Loucy (cell line): Measurements from ENCODE around the gene BABAM2.

ENCODE experiments used
- H2AFZ ChIP-seq: fragments of 200-600 bp; sonication (generic); 2 replicates; pipeline ENCODE4 v1.6.0; 2016; ENCODE audit warnings: antibody characterized with exemption, mild to moderate bottlenecking, low read length, moderate library complexity
- H3F3A ChIP-seq: fragments of 200-600 bp; 2 replicates; pipeline ENCODE4 v1.6.0; 2016; ENCODE audit warnings: antibody characterized with exemption, low read depth, mild to moderate bottlenecking
- H3K27me3 ChIP-seq: fragments of 200-600 bp; sonication (generic); 2 replicates; pipeline ENCODE4 v1.6.1; 2014; ENCODE audit warnings: low read length, mild to moderate bottlenecking; ENCODE audit not compliant: insufficient read depth, poor library complexity, severe bottlenecking
- H3K36me3 ChIP-seq: fragments of 200-600 bp; sonication (generic); 2 replicates; pipeline ENCODE4 v1.6.1; 2016; ENCODE audit warnings: low read length; ENCODE audit not compliant: insufficient read depth
- H3K4me1 ChIP-seq: fragments of 200-600 bp; sonication (generic); 2 replicates; pipeline ENCODE4 v1.5.1; 2014; ENCODE audit warnings: low read length, mild to moderate bottlenecking; ENCODE audit not compliant: insufficient read depth, poor library complexity, severe bottlenecking
- H3K4me2 ChIP-seq: fragments of 200-600 bp; sonication (generic); 2 replicates; pipeline ENCODE4 v1.6.0; 2014; ENCODE audit warnings: antibody characterized with exemption, low read length, low read depth, mild to moderate bottlenecking; ENCODE audit not compliant: poor library complexity, severe bottlenecking
- H3K4me3 ChIP-seq: fragments of 200-600 bp; sonication (generic); 2 replicates; pipeline ENCODE4 v1.5.1; 2014; ENCODE audit warnings: low read length, mild to moderate bottlenecking, mixed read lengths; ENCODE audit not compliant: poor library complexity, severe bottlenecking
- H3K79me2 ChIP-seq: fragments of 200-600 bp; sonication (generic); 2 replicates; pipeline ENCODE4 v1.6.1; 2014; ENCODE audit warnings: low read length; ENCODE audit not compliant: insufficient read depth
- H3K9ac ChIP-seq: fragments of 200-600 bp; sonication (generic); 2 replicates; pipeline ENCODE4 v1.6.0; 2014; ENCODE audit warnings: mild to moderate bottlenecking, low read depth, low read length, moderate library complexity; ENCODE audit not compliant: poor library complexity, severe bottlenecking
- H3K9me2 ChIP-seq: fragments of 200-600 bp; sonication (generic); replicated peaks from 2 replicates; pipeline ENCODE4 v1.6.1; 2016; ENCODE audit warnings: low read depth, low read length, mixed read lengths
- H3K9me3 ChIP-seq: fragments of 200-600 bp; sonication (generic); 2 replicates; pipeline ENCODE4 v1.6.1; 2014; ENCODE audit warnings: mild to moderate bottlenecking, antibody characterized with exemption, low read length, low read depth; ENCODE audit not compliant: insufficient read depth
- H4K20me1 ChIP-seq: fragments of 200-600 bp; sonication (generic); 2 replicates; pipeline ENCODE4 v1.6.0; 2014; ENCODE audit warnings: antibody characterized with exemption, low read length, mild to moderate bottlenecking; ENCODE audit not compliant: insufficient read depth, poor library complexity, severe bottlenecking
- EZH2phosphoT487 ChIP-seq: fragments of 200-600 bp; IDR thresholded peaks from 2 replicates; pipeline ENCODE4 v1.6.1; 2018; ENCODE audit warnings: antibody characterized with exemption, mild to moderate bottlenecking, moderate library complexity, borderline replicate concordance
- TF ChIP-seq, protein P1 (sequence below): fragments of 200-600 bp; sonication (generic); conservative IDR thresholded peaks from 2 replicates; pipeline ENCODE4 v1.5.1; 2014; ENCODE audit warnings: mild to moderate bottlenecking, antibody characterized with exemption, low read length

Gene BABAM2

GRCh38 chr2:27960237-27960912 is 69.8 kb downstream of the BABAM2 start:
- peak overlapping the region; percentile 55 for H3K9ac ChIP-seq
- TF ChIP-seq, protein P1, sequence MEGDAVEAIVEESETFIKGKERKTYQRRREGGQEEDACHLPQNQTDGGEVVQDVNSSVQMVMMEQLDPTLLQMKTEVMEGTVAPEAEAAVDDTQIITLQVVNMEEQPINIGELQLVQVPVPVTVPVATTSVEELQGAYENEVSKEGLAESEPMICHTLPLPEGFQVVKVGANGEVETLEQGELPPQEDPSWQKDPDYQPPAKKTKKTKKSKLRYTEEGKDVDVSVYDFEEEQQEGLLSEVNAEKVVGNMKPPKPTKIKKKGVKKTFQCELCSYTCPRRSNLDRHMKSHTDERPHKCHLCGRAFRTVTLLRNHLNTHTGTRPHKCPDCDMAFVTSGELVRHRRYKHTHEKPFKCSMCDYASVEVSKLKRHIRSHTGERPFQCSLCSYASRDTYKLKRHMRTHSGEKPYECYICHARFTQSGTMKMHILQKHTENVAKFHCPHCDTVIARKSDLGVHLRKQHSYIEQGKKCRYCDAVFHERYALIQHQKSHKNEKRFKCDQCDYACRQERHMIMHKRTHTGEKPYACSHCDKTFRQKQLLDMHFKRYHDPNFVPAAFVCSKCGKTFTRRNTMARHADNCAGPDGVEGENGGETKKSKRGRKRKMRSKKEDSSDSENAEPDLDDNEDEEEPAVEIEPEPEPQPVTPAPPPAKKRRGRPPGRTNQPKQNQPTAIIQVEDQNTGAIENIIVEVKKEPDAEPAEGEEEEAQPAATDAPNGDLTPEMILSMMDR, result no peak
- no peak for TF ChIP-seq EZH2phosphoT487
- H3K9me2 ChIP-seq, result no peaks in the 10 kb centered on the region
- peaks cover 68% of the 10 kb centered on the region for H3K4me1 ChIP-seq
- H3K36me3 ChIP-seq, result no peaks in the 10 kb centered on the region
- peak overlapping the region; percentile 62 for H3K4me2 ChIP-seq
- no peaks in the 10 kb centered on the region for H3K9me3 ChIP-seq
- peaks cover 16% of the 10 kb centered on the region for H3F3A ChIP-seq
- H3K27me3 ChIP-seq, result no peaks in the 10 kb centered on the region
- H4K20me1 ChIP-seq, result no peaks in the 10 kb centered on the region
- H3K4me3 ChIP-seq, result peak overlapping the region; percentile 32
- H2AFZ ChIP-seq, result no peak overlapping the region
- peaks cover 18% of the 10 kb centered on the region for H3K79me2 ChIP-seq

DNA sequence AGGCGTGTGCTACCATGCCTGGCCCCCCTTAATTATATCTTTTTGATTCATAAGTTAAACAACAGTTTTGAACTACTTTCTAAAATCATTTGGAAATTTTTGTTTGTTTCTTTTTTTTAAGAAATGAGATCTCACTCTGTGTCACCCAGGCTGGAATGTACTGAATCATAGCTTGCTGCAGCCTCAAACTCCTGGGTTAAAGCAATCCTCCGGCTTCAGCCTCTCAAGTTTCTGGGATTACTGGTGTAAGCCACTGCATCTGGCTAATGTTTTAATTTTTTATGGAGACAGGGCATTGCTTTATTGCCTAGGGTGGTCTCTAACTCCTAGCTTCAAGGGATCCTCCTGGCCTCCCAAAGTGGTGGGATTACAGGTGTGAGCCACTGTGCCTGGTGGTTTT is 71.5 kb downstream of the BABAM2 start:
- H3K9ac ChIP-seq, result no peak overlapping the region
- H3K9me2 ChIP-seq, result no peaks in the 10 kb centered on the region
- no peaks in the 10 kb centered on the region for H3K36me3 ChIP-seq
- peaks cover 63% of the 10 kb centered on the region for H3K4me1 ChIP-seq
- TF ChIP-seq, protein P1, result no peak
- no peak for TF ChIP-seq EZH2phosphoT487
- no peak overlapping the region for H2AFZ ChIP-seq
- H3K79me2 ChIP-seq, result peaks cover 18% of the 10 kb centered on the region
- no peak overlapping the region for H3K4me2 ChIP-seq
- H3K4me3 ChIP-seq, result no peak overlapping the region
- H3F3A ChIP-seq, result 0 out of 2 replicates have a peak, but pooled peaks cover 8% of the 10 kb centered on the region
- H3K27me3 ChIP-seq, result no peaks in the 10 kb centered on the region
- H4K20me1 ChIP-seq, result no peaks in the 10 kb centered on the region
- no peaks in the 10 kb centered on the region for H3K9me3 ChIP-seq

DNA sequence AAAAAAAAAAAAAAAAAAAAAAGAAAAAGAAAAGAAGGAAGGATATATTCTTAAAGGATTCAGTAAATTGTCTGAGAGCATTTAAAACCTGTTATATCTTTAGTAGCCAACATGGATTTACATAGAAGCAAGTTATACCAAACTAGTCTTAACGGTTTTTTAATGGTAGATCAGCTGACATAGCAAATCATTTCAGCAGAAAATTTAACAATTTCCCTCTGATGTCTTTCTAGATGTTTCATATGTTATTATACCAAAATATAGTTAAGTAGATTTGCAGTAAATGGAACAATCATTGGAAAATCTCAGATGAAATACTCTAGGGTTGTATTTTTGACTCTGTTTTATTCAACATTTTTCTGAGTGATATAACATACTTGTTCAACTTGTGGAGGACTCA is 72.9 kb downstream of the BABAM2 start:
- Histone ChIP-seq H3K9me2 (no peaks in the 10 kb centered on the region), H3K4me1 (peaks cover 51% of the 10 kb centered on the region), H3K9ac (no peak overlapping the region), H3K79me2 (peaks cover 15% of the 10 kb centered on the region), H2AFZ (no peak overlapping the region), H3K4me3 (no peak overlapping the region), H3F3A (0 out of 2 replicates have a peak, but pooled peaks cover 8% of the 10 kb centered on the region), H3K27me3 (no peaks in the 10 kb centered on the region), H3K9me3 (no peaks in the 10 kb centered on the region), H3K36me3 (no peaks in the 10 kb centered on the region), H4K20me1 (no peaks in the 10 kb centered on the region), H3K4me2 (no peak overlapping the region)
- TF ChIP-seq, protein P1, result no peak
- TF ChIP-seq EZH2phosphoT487, result no peak
